GM18508 (cell line): ENCODE results near the gene PIK3R3.
"Not testable (repeated sequence)": the region's sequence is repeated elsewhere in the genome, so short reads cannot be mapped to it uniquely, and the experiment has no call there.

ENCODE experiments used
- ATAC-seq: cut with Tn5 transposase; IDR thresholded peaks from one replicate; pipeline ENCODE4 v1.9.1; 2021; ENCODE audit warnings: moderate number of reproducible peaks; ENCODE audit not compliant: insufficient read depth, unreplicated experiment

PIK3R3 gene

DNA sequence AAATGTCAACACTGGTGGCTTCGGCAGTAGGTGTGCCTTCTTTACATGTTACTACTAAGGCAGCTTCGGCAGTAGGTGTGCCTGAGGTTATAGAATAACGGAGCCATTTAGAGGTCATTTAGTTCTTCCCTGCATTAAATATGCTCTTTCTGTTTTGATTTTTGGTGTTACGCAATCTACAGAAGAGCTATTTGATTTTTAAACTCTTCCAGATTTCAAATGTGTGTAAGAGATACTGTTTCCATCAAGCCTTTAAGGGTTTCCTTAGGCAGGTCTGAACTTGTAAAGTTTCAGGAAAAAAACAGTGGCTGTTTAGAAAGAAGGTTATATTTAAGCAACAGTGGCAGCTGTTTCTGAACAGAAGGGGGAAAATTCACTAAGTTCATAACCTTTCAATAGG, 54.8 kb downstream of the PIK3R3 start:
- no peak for ATAC-seq

DNA sequence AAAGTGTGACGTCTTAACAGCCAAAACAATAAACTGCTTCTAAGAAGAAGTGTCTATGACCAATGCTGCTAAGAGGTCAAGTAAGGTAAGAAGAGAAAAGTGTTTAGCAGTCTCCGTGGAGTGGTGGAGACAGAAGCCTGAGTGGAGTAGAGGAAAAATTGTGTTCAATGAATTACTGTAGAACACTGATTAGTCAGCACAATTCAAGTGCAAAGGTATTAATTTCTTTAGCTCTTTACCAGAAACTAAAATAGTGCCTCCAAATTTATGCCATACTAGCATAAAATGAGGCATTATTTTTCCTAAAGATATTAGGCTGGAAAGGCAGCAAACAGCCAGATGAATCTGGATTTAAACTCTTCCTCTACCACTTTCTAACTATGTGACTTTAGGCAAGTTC, 56.1 kb downstream of the PIK3R3 start:
- no peak for ATAC-seq

DNA sequence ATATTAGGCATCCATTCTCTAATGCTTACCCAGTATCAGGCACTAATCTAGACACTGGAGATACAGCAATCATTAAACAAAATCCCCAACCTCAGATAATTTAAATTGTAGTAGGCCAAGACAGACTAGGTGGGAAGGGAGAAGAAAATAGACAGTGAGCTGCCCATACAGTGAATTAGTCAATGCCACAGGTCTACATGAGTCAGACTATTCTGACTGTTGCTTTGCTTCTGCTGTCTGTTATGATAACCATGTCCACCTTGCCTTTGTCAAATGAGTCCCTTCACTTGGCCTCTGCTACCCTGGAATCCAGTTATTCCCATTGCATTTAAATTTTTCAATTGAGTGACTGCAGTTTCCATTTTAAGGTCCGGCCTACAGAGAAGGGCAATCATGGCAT, 59.5 kb downstream of the PIK3R3 start:
- no peak for ATAC-seq

DNA sequence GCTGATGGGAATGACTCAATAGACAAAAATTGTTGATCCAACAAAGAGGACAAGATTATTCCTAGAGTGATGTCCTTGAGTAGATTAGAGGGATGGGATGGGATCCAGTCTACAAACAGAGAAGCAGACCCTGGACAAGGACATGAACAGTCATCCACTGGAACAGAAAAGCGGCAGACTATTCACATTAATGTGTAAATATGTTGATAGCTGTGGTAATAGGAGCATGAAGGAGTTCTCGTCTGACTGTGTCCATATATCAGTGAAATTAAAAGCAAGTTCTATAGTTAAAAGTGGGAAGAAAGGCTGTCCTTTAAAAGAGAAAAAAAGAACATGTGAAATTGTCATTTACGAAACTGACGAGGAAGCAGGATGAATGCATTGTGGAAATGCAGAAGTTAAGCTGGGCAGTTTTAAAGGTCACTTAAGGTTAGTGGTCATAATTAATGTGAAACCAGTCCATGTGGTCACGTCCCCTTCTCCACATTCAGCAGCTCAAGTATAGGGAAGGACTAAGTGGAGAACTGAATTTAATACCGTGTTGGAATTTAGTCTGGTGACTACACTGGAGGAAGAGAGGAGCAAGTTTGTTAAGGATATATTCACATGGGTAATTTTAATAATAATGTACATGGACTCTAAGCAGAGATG, 62.1 kb downstream of the PIK3R3 start:
- no peak for ATAC-seq

DNA sequence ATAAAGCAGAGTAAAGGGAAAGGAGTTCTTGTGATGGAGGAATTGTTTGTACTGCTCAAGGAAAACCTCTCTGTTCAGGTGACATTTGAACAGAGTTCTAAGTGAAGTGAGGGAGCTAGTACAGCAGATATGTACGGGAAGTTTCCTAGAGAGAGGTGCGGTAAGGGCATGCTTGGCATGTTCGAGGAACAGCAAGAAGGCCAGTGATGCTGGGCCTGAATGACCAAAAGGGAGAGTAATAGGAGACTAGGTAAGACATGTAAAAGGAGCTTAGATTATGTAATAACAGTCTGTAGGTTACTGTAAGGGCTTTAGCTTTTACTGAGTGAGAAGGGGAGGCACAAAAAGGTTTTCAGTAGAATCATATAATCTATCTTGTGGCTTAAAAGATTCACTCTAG, 63.9 kb downstream of the PIK3R3 start:
- ATAC-seq, result no peak

DNA sequence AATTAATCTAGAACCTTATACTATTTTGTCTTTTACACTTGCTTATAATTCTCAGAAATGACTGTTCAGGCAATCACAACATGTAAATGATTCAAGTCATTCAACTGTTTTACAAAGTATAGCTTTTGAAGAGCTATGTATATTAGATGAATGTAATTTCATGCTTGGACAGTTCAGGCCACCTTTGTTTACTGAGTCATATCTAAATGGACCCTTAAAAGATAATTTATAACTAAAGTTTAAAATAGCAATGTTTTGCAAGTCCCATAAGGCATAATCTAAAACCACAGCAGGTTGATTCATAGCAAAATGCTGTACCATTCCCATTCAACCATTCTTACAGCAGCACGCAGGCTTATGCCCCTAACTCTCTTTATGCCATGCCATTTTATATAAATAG, 64.8 kb downstream of the PIK3R3 start:
- no peak for ATAC-seq

DNA sequence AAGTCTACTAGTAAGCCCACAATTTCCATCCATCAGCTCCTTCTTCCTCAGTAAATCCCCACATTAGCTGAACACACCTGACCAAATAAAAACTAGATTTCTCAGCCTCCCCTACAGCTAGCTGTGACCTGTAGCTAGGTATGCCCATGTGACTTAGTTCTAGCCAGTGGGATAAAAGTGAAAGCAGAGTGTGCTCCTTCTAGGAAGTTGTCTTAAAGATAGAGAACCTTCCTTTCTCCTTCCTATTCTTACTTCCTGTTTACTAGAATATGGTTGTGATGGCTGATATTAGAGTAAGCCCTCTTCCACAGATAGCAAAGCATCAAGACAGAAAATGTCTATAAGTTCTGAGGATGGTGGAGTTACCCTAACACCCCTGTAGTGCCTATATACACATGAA, 67.0 kb downstream of the PIK3R3 start:
- ATAC-seq, result no peak

DNA sequence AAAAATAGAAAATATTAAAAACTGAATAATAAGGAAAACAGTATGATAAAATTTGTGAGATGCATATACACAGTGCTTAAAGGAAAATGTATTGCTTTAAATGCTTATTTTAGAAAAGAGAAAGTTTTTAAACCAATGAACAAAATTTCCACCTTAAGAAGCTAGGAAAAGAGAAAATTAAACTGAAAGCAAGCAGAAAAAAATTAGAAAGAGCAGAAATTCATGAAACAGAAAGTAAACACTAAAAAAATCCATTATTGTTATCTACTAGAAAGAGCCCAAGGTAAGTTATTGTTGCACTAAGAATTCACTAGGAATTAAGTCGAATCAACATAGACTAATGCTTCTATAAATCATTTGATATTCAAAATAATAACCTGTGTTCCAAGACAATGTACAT, 67.7 kb downstream of the PIK3R3 start:
- ATAC-seq, result no peak

DNA sequence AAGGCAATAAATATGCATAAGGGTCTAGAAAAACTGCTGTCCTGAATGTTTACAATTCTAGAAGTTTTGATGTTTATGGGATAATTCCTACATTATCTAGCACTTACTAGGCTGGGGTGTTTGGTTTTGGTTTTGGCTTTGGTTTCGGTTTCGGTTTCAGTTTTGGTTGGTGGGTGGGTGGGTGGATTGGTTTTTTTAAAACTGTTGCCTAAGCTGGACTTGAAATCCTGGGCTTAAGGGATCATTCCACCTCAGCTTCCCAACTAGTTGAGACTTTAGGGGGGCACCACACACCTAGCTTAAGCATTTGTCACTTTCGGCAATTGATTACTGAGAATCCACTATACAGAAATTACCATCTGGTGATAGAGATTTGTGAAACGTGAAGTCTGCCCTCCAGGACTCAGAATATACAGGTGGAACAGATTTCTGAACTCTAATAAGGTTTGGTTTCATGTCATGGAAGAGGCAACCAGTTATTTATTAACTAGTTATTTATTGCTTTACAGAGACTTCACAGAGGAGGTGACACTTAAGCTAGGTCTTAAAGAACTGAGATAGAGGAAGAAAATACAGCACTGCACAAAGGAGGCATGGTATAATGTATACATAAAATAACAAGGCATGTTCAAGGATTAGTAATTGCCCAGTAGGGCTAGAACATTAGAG, 69.6 kb downstream of the PIK3R3 start:
- ATAC-seq, result no peak

DNA sequence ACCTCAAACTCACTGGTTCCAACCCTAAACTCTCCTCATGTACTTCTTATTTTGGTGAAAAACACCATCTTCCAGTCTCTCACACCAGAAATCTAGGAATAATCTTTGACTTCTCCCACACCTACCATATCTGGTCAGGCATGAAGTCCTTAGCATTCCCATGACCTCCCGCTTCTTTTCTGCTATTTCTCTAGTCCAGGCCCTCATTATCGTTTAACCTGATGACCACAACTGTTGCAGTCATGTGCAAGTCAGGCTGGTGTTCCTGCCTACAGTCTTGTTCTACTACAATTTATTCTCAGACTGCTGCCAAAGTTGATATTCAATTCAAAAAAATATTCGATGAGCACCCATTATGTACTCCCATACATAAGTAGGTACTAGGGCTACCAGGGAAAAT, 71.3 kb downstream of the PIK3R3 start:
- ATAC-seq, result no peak

DNA sequence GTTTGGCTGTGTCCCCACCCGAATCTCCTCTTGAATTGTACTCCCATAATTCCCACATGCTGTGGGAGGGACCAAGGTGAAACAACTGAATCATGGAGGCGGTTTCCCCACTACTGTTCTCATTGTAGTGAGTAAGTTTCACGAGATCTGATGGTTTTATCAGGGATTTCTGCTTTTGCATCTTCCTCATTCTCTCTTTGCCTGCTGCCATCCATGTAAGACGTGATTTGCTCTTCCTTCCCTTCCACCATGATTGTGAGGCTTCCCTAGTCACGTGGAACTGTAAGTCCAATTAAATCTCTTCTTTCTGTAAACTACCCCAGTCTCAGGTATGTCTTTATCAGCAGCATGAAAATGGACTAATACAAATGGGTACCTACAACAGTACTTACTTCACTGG, 73.5 kb downstream of the PIK3R3 start:
- no peak for ATAC-seq

DNA sequence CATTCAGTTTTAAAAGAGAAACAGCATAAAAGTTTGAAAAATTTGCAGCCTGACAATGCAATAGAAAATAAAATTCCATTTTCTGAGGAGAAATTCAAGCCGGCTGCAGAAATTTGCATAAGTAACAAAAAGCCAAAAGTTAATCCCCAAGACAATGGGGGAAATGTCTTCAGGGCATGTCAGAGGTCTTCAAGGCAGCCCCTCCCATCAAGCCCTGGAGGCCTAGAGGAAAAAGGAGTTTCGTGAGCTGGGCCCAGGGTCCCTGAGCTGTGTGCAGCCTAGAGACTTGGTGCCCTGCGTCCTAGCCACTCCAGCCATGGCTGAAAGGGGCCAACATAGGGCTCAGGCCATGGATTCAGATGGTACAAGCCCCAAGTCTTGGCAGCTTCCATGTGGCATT, 74.6 kb downstream of the PIK3R3 start:
- no peak for ATAC-seq

DNA sequence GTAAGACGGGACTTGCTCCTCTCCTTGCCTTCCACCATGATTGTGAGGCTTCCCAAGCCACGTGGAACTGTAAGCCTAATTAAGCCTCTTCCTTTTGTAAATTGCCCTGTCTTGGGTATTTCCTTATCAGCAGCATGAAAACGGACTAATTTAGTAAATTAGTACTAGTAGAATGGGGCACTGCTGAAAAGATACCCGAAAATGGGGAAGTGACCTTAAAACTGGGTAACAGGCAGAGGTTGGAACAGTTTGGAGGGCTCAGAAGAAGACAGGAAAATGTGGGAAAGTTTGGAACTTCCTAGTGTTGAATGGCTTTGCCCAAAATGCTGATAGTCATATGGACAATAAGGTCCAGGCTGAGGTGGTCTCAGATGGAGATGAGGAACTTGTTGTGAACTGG, 75.2 kb downstream of the PIK3R3 start:
- not testable (repeated sequence) for ATAC-seq

DNA sequence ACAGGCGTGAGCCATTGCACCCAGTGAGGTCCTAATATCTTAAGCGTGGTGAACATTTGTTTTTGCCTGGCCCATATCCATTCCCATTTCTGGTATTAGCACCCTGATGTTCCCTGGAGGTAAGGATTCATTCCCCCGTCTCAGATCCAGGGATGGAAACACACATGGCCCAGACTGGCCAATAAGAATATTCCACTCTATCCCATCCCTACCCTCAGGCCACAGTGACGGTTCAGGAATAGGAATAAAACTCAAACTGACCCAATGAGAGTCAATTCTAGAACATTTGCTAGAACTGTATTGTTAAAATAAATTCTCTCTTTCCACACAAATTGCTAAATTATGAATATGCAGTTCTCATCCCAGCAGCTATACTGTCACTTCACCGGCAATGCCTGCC, 76.1 kb downstream of the PIK3R3 start:
- no peak for ATAC-seq

DNA sequence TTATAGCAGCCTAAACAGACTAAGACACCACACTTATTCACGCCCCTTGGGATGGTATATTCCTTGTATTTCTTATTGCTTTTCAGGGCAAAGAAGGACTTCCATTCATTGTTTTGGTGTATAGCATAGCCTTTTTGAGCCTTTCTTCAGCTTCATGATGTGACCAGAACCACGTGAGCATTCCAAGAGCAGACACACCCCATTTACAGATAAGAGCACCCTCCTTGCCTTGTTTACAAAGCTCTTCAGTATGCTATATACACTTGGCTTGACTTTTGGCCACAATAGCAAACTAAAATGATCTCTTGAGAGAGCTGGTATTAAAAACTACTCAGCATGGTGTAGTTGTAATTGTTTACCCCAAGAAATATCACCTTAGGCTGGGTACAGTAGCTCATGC, 78.7 kb downstream of the PIK3R3 start:
- no peak for ATAC-seq

DNA sequence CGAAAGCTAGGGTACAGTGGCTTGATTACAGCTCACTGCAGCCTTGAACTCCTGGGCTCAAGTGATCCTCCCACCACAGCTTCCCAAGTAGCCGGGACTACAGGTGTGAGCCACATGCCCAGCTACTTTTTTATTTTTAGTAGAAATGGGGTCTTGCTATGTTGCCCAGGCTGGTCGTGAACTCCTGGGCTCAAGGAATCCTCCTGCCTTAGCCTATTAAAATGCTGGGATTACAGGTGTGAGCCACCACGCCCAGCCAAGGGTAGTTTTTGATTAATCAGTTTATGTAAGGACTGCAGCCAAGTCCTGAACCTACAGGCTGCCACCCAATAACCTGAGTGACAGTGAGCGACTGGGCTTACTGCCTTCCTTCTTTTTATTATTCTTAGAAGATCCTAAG, 88.3 kb downstream of the PIK3R3 start:
- no peak for ATAC-seq

DNA sequence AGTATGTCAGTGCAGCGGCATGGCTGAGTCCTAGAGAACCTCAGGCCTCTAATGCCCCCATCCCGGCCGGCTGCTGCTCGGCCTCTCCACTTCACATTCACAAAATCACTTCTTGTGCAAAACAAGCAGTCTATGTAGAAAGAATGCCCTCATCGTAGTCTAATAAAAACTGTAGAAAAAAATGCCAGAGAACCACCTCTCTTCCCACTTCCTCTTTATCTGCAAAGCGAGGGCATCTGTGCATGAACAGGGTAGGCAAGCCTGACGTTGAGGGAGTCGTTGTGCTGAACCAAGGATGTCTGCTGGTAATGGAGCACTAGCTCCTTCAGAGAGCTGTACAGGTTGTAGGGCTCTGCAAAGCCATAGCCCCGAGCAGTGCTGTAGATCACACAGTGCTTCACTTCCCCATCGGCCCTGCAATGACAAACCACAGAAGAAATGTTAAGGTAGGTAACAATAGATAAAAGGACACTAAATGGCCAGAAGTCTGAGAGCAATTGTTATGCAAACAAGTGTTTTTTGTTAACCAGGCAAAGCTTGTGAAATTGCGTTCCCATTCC, 88.9 kb downstream of the PIK3R3 start:
- ATAC-seq, result peak; percentile 78

DNA sequence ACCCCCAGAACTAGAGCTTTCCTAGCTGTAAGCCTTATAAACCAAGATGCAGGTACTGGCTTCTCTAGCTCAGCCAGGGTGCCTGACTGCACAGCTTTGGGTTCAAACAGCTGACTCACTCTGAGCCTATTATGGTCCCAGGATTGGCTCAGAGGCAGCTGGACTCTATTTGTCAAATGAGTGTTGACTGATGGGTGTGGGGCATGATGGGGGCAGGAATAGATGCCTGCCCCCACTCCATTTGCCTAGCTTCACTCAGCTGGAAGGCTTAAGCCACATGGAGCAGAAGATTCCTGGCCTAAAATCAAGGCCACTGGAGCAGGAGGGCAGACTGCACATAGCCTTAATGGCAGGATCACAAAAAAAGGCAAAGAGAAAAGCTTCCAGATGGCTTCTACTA, 90.5 kb downstream of the PIK3R3 start:
- no peak for ATAC-seq

DNA sequence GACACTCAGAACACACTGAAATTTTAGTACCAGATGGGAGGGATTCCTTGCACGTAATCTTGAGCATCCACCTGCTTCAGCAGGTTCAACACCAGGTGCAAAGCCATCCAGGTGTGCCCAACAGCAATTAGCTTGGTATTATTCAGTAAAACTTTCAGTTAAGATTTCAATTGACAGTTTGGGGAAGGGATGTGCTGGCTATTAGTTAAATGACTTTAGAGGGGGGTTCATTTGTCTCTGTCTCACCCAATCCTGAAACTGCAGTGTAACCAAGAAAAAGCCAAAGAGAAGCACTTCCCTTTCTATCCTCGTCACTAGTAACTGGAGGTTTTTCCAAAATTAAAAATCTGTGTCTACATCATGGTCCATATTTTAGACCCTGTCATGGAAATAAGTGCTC, 90.9 kb downstream of the PIK3R3 start:
- no peak for ATAC-seq

DNA sequence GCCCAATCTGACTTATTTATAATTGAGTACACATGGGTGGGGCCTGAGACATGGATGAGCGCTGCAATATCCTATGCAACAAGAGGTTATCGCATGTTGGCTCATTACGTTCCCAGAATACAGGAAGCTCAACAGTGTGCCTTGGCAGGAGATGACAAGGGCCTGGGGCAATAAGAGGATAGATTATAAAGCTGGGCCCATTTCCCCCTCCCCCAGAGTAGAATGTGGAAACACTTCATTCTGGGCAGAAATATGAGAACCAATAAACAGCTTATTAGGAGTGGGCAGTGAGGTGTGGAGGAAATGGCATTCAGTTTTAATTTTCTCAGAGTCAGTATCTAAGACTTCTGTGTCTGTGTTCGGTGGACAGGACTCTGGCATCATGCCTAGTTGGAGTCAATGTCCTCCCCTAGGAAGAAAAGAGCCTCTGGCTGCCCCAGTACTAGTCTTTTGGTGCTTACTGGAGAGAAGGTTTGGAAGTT, 92.8 kb downstream of the PIK3R3 start:
- ATAC-seq, result no peak

DNA sequence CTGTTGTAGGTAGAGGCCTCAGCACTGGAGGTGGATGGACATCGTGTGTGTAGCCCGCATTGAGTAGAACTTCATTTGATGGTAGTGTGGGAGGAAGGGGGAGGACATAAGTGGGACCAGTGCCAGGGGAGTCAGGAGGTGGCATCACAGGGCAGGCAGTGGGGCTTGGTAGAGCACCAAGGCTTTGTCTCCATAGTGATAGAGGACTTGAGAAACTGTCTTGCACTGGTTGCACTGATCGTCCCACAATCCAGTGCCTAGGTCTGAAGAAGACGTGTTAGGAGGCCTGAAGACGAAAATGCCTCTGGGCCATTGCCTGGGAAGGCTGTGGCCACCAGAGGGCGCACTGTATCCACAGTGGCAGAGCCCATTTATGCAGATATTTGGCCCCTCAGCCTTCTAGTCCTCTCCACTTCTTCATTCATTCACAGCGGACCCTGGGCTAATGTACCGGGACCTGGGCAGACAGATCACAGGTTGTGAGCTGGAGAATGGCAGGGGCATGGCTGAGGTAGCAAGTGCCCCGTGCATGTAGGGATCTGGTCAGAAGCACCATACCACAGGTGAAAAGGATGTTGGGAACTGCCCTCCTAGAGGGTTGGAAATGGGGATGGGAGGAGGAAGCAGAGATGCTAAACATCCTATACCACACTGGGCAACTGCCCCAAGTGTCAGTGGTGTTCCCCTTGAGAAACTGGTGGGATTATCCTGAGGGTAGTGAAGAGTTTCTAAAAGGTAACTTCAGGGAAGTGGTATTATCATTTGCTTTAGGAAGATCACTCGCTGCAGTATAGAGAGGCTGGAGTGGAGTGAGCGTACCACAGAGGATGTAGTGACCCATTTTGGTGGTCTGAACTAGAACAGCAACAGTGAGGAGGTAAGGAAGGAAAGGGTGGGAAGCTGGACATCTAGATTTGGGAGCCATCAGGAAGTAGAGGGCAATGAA, 95.3 kb downstream of the PIK3R3 start:
- no peak for ATAC-seq
